GM12891 (cell line): ENCODE results near the gene WDR87.

Source experiments
- POLR2A ChIP-seq: IDR thresholded peaks from 2 replicates; pipeline ENCODE4 v1.6.1; 2011; ENCODE audit warnings: low read depth, low read length, control low read depth
- POLR2AphosphoS5 ChIP-seq: IDR thresholded peaks from 2 replicates; pipeline ENCODE4 v1.6.1; 2011; ENCODE audit warnings: low read depth, low read length, control low read depth

GRCh38 chr19:37951816-37952210, 45.4 kb upstream of the WDR87 start:
- TF ChIP-seq POLR2AphosphoS5: no peak
- TF ChIP-seq POLR2A: no peak
